Activated gamma-delta T cell (primary cell): ENCODE data around the gene XPO6.

ENCODE experiments used
- DNase-seq: peaks from one replicate; lab custom pipeline; 2025; lab: John Stamatoyannopoulos, UW

XPO6 gene

GRCh38 chr16:28062261-28062846, 149.4 kb downstream of the XPO6 start:
- DNase-seq: no peak

GRCh38 chr16:28061352-28062101, 150.2 kb downstream of the XPO6 start:
- DNase-seq: no peak

- DNase-seq: no peak
Measured at GRCh38 chr16:28059841-28060575, 151.8 kb downstream of the XPO6 start.

GRCh38 chr16:28058839-28059589, 152.8 kb downstream of the XPO6 start:
- DNase-seq: no peak

GRCh38 chr16:28057949-28058348, 153.8 kb downstream of the XPO6 start:
- no peak for DNase-seq

GRCh38 chr16:28053461-28053860, 158.3 kb downstream of the XPO6 start:
- no peak for DNase-seq

- no peak for DNase-seq
Measured at GRCh38 chr16:28052274-28053128, 159.3 kb downstream of the XPO6 start.

- no peak for DNase-seq
Measured at GRCh38 chr16:28051486-28051885, 160.3 kb downstream of the XPO6 start.
